ENCODE results near the gene LIPC.

- TF ChIP-seq CTCF (IDR thresholded peaks at IDR 0.05) (no peak), POLR2AphosphoS5 (IDR thresholded peaks at IDR 0.05; ENCODE audit: insufficient read depth in 1 of 2, low read depth in 1 of 2) (no peak)
Observed at GRCh38 chr15:58547628-58548307, 116.0 kb downstream of the LIPC start.
